WI38 (cell line): ENCODE results near the gene TRIM16.

Experiments used
- H3K4me3 ChIP-seq: 2 replicates; pipeline ENCODE4 v1.5.1; 2011; ENCODE audit warnings: low read depth, mild to moderate bottlenecking, control low read depth, low read length
- TF ChIP-seq, protein P1 (sequence below): IDR thresholded peaks from 2 replicates; pipeline ENCODE4 v1.5.1; 2012; ENCODE audit warnings: low read depth, mild to moderate bottlenecking, control low read depth, low read length

Gene TRIM16

GRCh38 chr17:15663691-15664090, 20.4 kb downstream of the TRIM16 start:
- TF ChIP-seq, protein P1, sequence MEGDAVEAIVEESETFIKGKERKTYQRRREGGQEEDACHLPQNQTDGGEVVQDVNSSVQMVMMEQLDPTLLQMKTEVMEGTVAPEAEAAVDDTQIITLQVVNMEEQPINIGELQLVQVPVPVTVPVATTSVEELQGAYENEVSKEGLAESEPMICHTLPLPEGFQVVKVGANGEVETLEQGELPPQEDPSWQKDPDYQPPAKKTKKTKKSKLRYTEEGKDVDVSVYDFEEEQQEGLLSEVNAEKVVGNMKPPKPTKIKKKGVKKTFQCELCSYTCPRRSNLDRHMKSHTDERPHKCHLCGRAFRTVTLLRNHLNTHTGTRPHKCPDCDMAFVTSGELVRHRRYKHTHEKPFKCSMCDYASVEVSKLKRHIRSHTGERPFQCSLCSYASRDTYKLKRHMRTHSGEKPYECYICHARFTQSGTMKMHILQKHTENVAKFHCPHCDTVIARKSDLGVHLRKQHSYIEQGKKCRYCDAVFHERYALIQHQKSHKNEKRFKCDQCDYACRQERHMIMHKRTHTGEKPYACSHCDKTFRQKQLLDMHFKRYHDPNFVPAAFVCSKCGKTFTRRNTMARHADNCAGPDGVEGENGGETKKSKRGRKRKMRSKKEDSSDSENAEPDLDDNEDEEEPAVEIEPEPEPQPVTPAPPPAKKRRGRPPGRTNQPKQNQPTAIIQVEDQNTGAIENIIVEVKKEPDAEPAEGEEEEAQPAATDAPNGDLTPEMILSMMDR, result no peak
- no peak overlapping the region for H3K4me3 ChIP-seq

- no peak overlapping the region for H3K4me3 ChIP-seq
- TF ChIP-seq, protein P1, result no peak
These were observed 20.9 kb downstream of the TRIM16 start for GRCh38 chr17:15663176-15663575.

- H3K4me3 ChIP-seq, result no peak overlapping the region
- TF ChIP-seq, protein P1, result no peak
These were observed 21.4 kb downstream of the TRIM16 start for GRCh38 chr17:15662681-15663080.

GRCh38 chr17:15660077-15660476, 24.0 kb downstream of the TRIM16 start:
- no peak overlapping the region for H3K4me3 ChIP-seq
- TF ChIP-seq, protein P1, result no peak

DNA sequence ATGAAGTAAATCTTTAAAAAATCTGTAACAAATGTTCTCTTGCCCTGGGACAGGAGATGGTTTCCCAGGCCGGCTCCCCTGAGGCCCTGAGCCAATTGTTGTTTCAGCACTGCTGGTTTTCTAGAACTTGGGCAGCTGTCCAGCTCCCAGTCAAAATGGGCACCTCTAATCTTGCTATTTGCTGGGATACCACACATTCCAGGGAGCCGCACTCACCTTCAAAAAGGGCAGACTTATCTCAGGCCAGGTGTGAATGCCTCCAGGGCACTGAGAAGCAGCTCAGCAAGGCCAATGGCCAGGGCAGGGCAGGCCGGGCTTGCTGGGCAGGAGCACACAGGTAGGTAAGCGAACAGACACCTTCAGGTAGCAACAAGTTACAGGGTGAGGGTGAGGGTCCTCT, 24.4 kb downstream of the TRIM16 start:
- H3K4me3 ChIP-seq, result no peak overlapping the region
- TF ChIP-seq, protein P1, result no peak

- H3K4me3 ChIP-seq, result no peak overlapping the region
- TF ChIP-seq, protein P1, result no peak
These were observed 24.9 kb downstream of the TRIM16 start for GRCh38 chr17:15659236-15659635.

GRCh38 chr17:15658296-15658695, 25.8 kb downstream of the TRIM16 start:
- no peak overlapping the region for H3K4me3 ChIP-seq
- TF ChIP-seq, protein P1, result no peak
